BE2C (cell line): ENCODE results near the gene A4GNT.
"Not testable (repeated sequence)": the region's sequence is repeated elsewhere in the genome, so short reads cannot be mapped to it uniquely, and the experiment has no call there.

ENCODE experiments used
- DNase-seq: peaks from one replicate; pipeline ENCODE4 v3.0.0-alpha.2; 2020
- H3K27me3 ChIP-seq: fragments of 250-450 bp; sonication (Bioruptor Pico); 2 replicates; pipeline ENCODE4 v1.5.1; 2020; ENCODE audit warnings: mild to moderate bottlenecking
- H3K36me3 ChIP-seq: fragments of 250-450 bp; sonication (Bioruptor Pico); 2 replicates; pipeline ENCODE4 v1.5.1; 2020; ENCODE audit warnings: mild to moderate bottlenecking
- H3K4me1 ChIP-seq: fragments of 250-450 bp; sonication (Bioruptor Pico); 2 replicates; pipeline ENCODE4 v1.5.1; 2020
- H3K4me3 ChIP-seq: 2 replicates; pipeline ENCODE4 v1.5.1; 2011; ENCODE audit warnings: low read depth, low read length
- H3K9me3 ChIP-seq: fragments of 250-450 bp; sonication (Bioruptor Pico); 2 replicates; pipeline ENCODE4 v1.5.1; 2020
- CTCF ChIP-seq: IDR thresholded peaks from 2 replicates; pipeline ENCODE4 v1.5.1; 2012; ENCODE audit warnings: mild to moderate bottlenecking, low read depth, low read length

The A4GNT gene

GRCh38 chr3:138114431-138114918 is 17.7 kb downstream of the A4GNT start:
- Histone ChIP-seq H3K9me3 (no peaks in the 10 kb centered on the region), H3K27me3 (no peaks in the 10 kb centered on the region), H3K4me3 (peak overlapping the region; percentile 88), H3K4me1 (no peaks in the 10 kb centered on the region), H3K36me3 (no peaks in the 10 kb centered on the region)
- DNase-seq: no peak
- no peak for TF ChIP-seq CTCF

GRCh38 chr3:138113326-138113725 is 18.9 kb downstream of the A4GNT start:
- Histone ChIP-seq H3K36me3 (no peaks in the 10 kb centered on the region), H3K27me3 (no peaks in the 10 kb centered on the region), H3K4me3 (no peak overlapping the region), H3K4me1 (no peaks in the 10 kb centered on the region), H3K9me3 (no peaks in the 10 kb centered on the region)
- no peak for TF ChIP-seq CTCF
- no peak for DNase-seq

DNA sequence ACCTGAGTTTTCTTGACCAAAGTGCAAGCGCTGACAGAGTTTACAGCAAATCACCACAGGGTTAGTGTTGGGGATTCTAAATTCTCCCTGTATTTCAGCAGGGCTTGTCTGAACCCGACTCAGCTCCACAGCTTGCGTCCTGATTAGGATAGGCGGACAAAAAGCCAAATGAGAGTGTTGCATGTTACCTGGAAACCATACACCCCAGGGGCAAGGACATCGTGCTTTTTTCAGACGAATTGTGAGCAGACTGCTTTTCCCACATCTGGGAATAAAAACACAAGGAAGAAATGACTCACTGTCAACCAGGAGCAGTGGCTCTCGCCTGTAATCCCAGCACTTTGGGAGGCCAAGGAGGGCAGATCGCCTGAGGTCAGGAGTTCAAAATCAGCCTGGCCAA is 19.8 kb downstream of the A4GNT start:
- no peaks in the 10 kb centered on the region for H3K36me3 ChIP-seq
- H3K4me3 ChIP-seq: no peak overlapping the region
- DNase-seq: no peak
- H3K9me3 ChIP-seq: no peaks in the 10 kb centered on the region
- no peaks in the 10 kb centered on the region for H3K4me1 ChIP-seq
- TF ChIP-seq CTCF: no peak
- no peaks in the 10 kb centered on the region for H3K27me3 ChIP-seq

- no peak for TF ChIP-seq CTCF
- Histone ChIP-seq H3K9me3 (no peaks in the 10 kb centered on the region), H3K36me3 (no peaks in the 10 kb centered on the region), H3K4me1 (no peaks in the 10 kb centered on the region), H3K4me3 (no peak overlapping the region), H3K27me3 (no peaks in the 10 kb centered on the region)
- DNase-seq: no peak
Measured at GRCh38 chr3:138105598-138105997, 26.6 kb downstream of the A4GNT start.

GRCh38 chr3:138103466-138103865 is 28.7 kb downstream of the A4GNT start:
- no peak for DNase-seq
- H3K27me3 ChIP-seq: no peaks in the 10 kb centered on the region
- H3K4me1 ChIP-seq: no peaks in the 10 kb centered on the region
- no peak for TF ChIP-seq CTCF
- no peaks in the 10 kb centered on the region for H3K36me3 ChIP-seq
- no peak overlapping the region for H3K4me3 ChIP-seq
- H3K9me3 ChIP-seq: no peaks in the 10 kb centered on the region

- not testable (repeated sequence) for DNase-seq
Measured at GRCh38 chr3:138101351-138101940, 30.7 kb downstream of the A4GNT start.

More at GRCh38 chr3:138101351-138101940, 30.7 kb downstream of the A4GNT start:
- peak; percentile 41 for TF ChIP-seq CTCF
- not testable (repeated sequence) for H3K4me1 ChIP-seq, H3K9me3 ChIP-seq, H3K27me3 ChIP-seq, H3K4me3 ChIP-seq, H3K36me3 ChIP-seq
